Transverse colon (tissue), 3 donors: ENCODE data around the gene FNDC3B.

Experiments
- POLR2A ChIP-seq: fragments of 450-650 bp; IDR thresholded peaks from one replicate; pipeline ENCODE4 v1.6.1; 2016; ENCODE audit warnings: antibody characterized with exemption, mild to moderate bottlenecking, moderate library complexity
- TF ChIP-seq, protein P1 (sequence below), 5 experiments: fragments of 200-600 bp in 3 of 5; fragments of 450-650 bp in 2 of 5; sonication (generic) in 3 of 5; IDR thresholded peaks; 1 replicate in 2 of 5; 2 replicates in 3 of 5; pipeline ENCODE4 v1.5.1; 2016 to 2017; ENCODE audit warnings: antibody characterized with exemption in 5 of 5, inconsistent platforms in 3 of 5, mild to moderate bottlenecking in 2 of 5, moderate library complexity in 1 of 5

DNA sequence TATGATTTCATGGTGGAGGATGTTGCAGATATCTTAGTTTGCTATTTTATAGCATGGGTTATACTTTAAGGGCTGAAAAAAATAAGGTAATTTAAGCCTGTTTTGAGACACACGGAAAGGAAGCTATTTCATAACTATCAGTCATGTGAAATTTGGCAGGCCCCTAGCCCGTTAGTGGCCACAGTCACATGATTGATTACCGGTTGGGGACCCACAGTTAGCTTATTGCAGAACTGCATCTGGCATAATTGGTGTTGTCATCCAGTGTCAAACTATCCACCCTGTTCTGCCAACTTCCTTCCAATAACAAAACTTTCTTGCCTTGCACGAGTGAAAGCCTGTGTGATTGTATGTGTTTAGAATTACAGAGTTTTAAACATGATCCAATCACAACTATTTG, 35.2 kb downstream of the FNDC3B start:
- TF ChIP-seq, protein P1, sequence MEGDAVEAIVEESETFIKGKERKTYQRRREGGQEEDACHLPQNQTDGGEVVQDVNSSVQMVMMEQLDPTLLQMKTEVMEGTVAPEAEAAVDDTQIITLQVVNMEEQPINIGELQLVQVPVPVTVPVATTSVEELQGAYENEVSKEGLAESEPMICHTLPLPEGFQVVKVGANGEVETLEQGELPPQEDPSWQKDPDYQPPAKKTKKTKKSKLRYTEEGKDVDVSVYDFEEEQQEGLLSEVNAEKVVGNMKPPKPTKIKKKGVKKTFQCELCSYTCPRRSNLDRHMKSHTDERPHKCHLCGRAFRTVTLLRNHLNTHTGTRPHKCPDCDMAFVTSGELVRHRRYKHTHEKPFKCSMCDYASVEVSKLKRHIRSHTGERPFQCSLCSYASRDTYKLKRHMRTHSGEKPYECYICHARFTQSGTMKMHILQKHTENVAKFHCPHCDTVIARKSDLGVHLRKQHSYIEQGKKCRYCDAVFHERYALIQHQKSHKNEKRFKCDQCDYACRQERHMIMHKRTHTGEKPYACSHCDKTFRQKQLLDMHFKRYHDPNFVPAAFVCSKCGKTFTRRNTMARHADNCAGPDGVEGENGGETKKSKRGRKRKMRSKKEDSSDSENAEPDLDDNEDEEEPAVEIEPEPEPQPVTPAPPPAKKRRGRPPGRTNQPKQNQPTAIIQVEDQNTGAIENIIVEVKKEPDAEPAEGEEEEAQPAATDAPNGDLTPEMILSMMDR (IDR thresholded peaks at IDR 0.05), result no peak
- no peak for TF ChIP-seq POLR2A
